Stimulated activated CD8-positive, alpha-beta memory T cell treated with anti-CD3 and anti-CD28 coated beads, Interleukin-2, amount 100 ng/mL, for 48 hours (primary cell): ENCODE results near the gene HHAT.
A peak's percentile ranks its signal among the peaks of the same experiment; 100 is the strongest.
"Not testable (repeated sequence)": the region's sequence is repeated elsewhere in the genome, so short reads cannot be mapped to it uniquely, and the experiment has no call there.

Source experiments
- DNase-seq, 2 donors: peaks; one replicate each; pipeline ENCODE4 v3.0.0-alpha.2; 2020; ENCODE audit warnings: low read depth in 2 of 2

Gene HHAT

GRCh38 chr1:210313921-210314320 is 14.8 kb upstream of the HHAT start:
- DNase-seq = no peak

- DNase-seq = no peak
These were observed 13.2 kb upstream of the HHAT start for GRCh38 chr1:210315529-210315928.

- no peak for DNase-seq
These were observed 7.6 kb upstream of the HHAT start for GRCh38 chr1:210321131-210321530.

- DNase-seq = no peak
These were observed 7.2 kb upstream of the HHAT start for GRCh38 chr1:210321552-210321951.

- no peak for DNase-seq
These were observed 4.7 kb upstream of the HHAT start for GRCh38 chr1:210323957-210324356.

- DNase-seq = no peak
These were observed 3.6 kb upstream of the HHAT start for GRCh38 chr1:210325026-210325670.

- no peak for DNase-seq
These were observed 513 bp upstream of the HHAT start for GRCh38 chr1:210328032-210328745.

GRCh38 chr1:210330279-210330866 is 1.7 kb downstream of the HHAT start:
- DNase-seq = no peak

GRCh38 chr1:210332233-210332632 is 3.5 kb downstream of the HHAT start:
- no peak for DNase-seq

- peak in 1 of 2 donors; percentile 37 for DNase-seq
These were observed 4.2 kb downstream of the HHAT start for GRCh38 chr1:210332719-210333398.

GRCh38 chr1:210335001-210335400 is 6.3 kb downstream of the HHAT start:
- no peak for DNase-seq

GRCh38 chr1:210336362-210336761 is 7.7 kb downstream of the HHAT start:
- no peak for DNase-seq

GRCh38 chr1:210339500-210339899 is 10.8 kb downstream of the HHAT start:
- no peak for DNase-seq

GRCh38 chr1:210340311-210340710 is 11.6 kb downstream of the HHAT start:
- DNase-seq = no peak

GRCh38 chr1:210340841-210341240 is 12.1 kb downstream of the HHAT start:
- no peak for DNase-seq

GRCh38 chr1:210342986-210343780 is 14.5 kb downstream of the HHAT start:
- DNase-seq = no peak

GRCh38 chr1:210344706-210345105 is 16.0 kb downstream of the HHAT start:
- DNase-seq = no peak

GRCh38 chr1:210347112-210347511 is 18.4 kb downstream of the HHAT start:
- no peak for DNase-seq

- DNase-seq = no peak
These were observed 22.8 kb downstream of the HHAT start for GRCh38 chr1:210351496-210351895.

GRCh38 chr1:210352575-210352974 is 23.9 kb downstream of the HHAT start:
- DNase-seq = no peak

- DNase-seq = not testable (repeated sequence)
These were observed 25.6 kb downstream of the HHAT start for GRCh38 chr1:210354305-210354704.

- no peak for DNase-seq
These were observed 29.9 kb downstream of the HHAT start for GRCh38 chr1:210358626-210359025.
